Astrocyte of the spinal cord (primary cell): ENCODE data around the gene ATXN2.
"Not testable (repeated sequence)": the region's sequence is repeated elsewhere in the genome, so short reads cannot be mapped to it uniquely, and the experiment has no call there.

Experiments
- DNase-seq: peaks from one replicate; pipeline ENCODE4 v3.0.0; 2011; ENCODE audit warnings: low read depth, low spot score
- H3K4me3 ChIP-seq: 2 replicates; pipeline ENCODE4 v1.5.1; 2011; ENCODE audit warnings: low read depth, mild to moderate bottlenecking, low read length, moderate library complexity
- in situ Hi-C: cut with HindIII; loops from 2 replicates; pipeline ENCODE4 v1.10.0; 2017; ENCODE audit warnings: low sequenced_read_pairs
- TF ChIP-seq, protein P1 (sequence below): IDR thresholded peaks from 2 replicates; pipeline ENCODE4 v1.5.1; 2012; ENCODE audit warnings: low read depth, mild to moderate bottlenecking, low read length, inconsistent platforms

The ATXN2 gene

GRCh38 chr12:111589601-111590000, 9.5 kb downstream of the ATXN2 start:
- DNase-seq, result no peak
- H3K4me3 ChIP-seq, result no peak overlapping the region
- in situ Hi-C loops, result no loop called here
- TF ChIP-seq, protein P1, sequence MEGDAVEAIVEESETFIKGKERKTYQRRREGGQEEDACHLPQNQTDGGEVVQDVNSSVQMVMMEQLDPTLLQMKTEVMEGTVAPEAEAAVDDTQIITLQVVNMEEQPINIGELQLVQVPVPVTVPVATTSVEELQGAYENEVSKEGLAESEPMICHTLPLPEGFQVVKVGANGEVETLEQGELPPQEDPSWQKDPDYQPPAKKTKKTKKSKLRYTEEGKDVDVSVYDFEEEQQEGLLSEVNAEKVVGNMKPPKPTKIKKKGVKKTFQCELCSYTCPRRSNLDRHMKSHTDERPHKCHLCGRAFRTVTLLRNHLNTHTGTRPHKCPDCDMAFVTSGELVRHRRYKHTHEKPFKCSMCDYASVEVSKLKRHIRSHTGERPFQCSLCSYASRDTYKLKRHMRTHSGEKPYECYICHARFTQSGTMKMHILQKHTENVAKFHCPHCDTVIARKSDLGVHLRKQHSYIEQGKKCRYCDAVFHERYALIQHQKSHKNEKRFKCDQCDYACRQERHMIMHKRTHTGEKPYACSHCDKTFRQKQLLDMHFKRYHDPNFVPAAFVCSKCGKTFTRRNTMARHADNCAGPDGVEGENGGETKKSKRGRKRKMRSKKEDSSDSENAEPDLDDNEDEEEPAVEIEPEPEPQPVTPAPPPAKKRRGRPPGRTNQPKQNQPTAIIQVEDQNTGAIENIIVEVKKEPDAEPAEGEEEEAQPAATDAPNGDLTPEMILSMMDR, result no peak

DNA sequence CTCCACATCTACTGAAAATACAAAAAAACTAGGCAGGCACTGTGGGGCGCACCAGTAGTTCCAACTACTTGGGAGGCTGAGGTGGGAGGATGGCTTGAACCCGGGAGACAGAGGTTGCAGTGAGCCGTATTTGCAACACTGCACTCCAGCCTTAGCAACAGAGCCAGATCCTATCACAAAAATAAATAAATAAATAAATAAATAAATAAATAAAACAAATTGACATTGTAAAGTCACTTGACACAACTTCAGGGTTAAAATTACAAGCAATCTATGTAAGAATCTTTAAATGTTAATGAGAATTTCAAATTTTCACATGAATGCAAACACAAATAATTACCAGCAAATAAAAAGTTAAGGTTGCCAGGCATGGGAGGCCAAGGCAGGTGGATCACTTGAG, 11.1 kb downstream of the ATXN2 start:
- H3K4me3 ChIP-seq, result no peak overlapping the region
- TF ChIP-seq, protein P1, result no peak
- no peak for DNase-seq
- in situ Hi-C loops, result no loop called here

- H3K4me3 ChIP-seq, result no peak overlapping the region
- DNase-seq, result no peak
- in situ Hi-C loops, result no loop called here
- TF ChIP-seq, protein P1, result no peak
Observed at GRCh38 chr12:111586986-111587385, 12.1 kb downstream of the ATXN2 start.

DNA sequence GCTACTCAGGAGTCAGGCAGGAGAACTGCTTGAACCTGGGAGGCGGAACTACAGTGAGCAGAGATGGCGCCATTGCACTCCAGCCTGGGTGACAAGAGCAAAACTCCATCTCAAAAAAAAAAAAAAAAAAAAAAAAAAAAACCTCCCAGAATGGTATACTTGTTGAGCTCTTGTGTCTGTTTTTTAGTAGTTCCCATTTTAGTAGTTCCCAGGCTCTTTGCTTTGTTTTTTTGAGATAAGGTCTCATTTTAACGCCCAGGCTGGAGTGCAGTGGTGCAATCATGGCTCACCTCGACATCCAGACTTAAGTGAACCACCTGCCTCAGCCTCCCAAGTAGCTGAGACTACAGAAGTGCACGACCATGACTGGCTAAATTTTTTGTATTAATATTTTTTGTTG, 13.4 kb downstream of the ATXN2 start:
- in situ Hi-C loops, result no loop called here

DNA sequence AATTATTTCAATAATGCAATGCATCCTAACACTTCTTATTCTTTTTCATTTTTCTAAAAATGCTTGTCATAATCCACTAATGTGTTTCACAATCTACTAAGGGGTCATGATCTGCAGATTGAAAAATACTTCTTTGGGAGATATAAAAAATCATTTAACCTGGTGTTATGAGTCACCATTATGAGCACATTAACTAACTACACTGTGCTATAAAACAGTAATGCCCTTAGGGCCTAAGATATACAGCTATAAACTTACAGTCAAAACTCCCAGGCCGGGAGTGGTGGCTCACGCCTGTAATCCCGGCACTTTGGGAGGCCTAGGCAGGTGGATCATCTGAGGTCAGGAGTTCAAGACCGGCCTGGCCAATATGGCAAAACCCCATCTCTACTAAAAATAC, 14.2 kb downstream of the ATXN2 start:
- in situ Hi-C loops, result no loop called here
- no peak overlapping the region for H3K4me3 ChIP-seq
- TF ChIP-seq, protein P1, result no peak
- DNase-seq, result no peak

More for the DNA sequence above, 13.4 kb downstream of the ATXN2 start:
- no peak for DNase-seq
- no peak overlapping the region for H3K4me3 ChIP-seq
- TF ChIP-seq, protein P1, result no peak

DNA sequence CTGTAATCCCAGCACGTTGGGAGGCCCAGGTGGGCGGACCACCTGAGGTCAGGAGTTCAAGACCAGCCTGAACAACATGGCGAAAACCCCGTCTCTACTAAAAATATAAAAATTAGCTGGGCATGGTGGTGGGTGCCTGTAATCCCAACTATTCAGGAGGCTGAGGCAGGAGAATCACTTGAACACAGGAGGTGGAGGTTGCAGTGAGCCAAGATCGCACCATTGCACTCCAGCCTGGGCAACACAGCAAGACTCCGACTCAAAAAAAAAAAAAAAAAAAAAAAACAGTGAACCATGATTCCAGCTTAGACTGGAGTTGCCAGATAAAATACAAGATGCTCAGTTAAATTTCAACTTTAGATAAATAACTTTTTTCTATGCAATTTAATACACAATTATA, 15.6 kb downstream of the ATXN2 start:
- DNase-seq, result not testable (repeated sequence)

DNA sequence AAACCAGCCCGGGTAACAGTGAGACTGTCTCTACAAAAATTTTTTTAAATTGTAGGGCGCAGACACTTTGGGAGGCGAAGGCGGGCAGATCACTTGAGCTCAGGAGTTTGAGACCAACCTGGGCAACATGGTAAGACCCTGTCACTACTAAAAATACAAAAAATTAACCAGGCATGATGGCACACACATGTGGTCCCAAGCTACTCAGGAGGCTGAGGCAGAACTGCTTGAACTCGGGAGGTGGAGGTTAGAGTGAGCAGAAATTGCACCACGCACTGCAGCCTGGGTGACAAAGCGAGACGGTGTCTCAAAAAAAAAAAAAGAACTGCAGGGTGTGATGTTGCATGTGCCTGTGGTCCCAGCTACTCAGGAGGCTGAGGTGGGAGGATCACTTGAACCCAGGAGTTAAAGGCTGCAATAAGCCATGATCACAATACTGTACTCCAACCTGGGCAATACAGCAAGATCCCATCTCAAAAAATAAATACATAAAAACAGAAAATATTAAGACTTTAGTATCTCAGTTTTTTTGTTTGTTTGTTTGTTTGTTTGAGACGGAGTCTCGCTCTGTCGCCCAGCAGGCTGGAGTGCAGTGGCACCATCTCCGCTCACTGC, 16.9 kb downstream of the ATXN2 start:
- DNase-seq, result no peak
- no peak overlapping the region for H3K4me3 ChIP-seq
- TF ChIP-seq, protein P1, result no peak
- in situ Hi-C loops, result no loop called here

More for the DNA sequence above, 15.6 kb downstream of the ATXN2 start:
- in situ Hi-C loops, H3K4me3 ChIP-seq: not testable (repeated sequence)
